ENCODE data around the gene GSN. TPM values are rescaled to one million over a fixed set of nuclear protein-coding genes. Genes with fewer than 3 reads are reported as not detected.

Gene GSN
- total RNA-seq, 3 donors from 2014 or later = 1,290 to 13,922 (median 1,437) TPM

GRCh38 chr9:121284733-121285451, 16.9 kb downstream of the GSN start:
- no peak for DNase-seq (ENCODE audit: low spot score in 2 of 2)

GRCh38 chr9:121285835-121286687, 18.1 kb downstream of the GSN start:
- Histone ChIP-seq H3K4me3 (peak overlapping the region in 2 of 3 donors; percentile 2 to 49), H3K4me1 (peaks cover 61 to 88% of the 10 kb centered on the region in 2 donors), H3K9me3 (no peaks in the 10 kb centered on the region), H3K27ac (peak overlapping the region; percentile 99), H3K36me3 (no peaks in the 10 kb centered on the region), H3K27me3 (no peaks in the 10 kb centered on the region)
- TF ChIP-seq POLR2AphosphoS5 (IDR thresholded peaks at IDR 0.05) = peak; percentile 16 to 86 (median 69)
- no peak for TF ChIP-seq POLR2A (IDR thresholded peaks at IDR 0.05)
- no peak for TF ChIP-seq CTCF (IDR thresholded peaks at IDR 0.05)
- intact Hi-C loops (cut with DNase I; ENCODE audit: low total_unique reads) = no loop called here
- DNase-seq (ENCODE audit: low spot score in 2 of 2) = peak in 1 of 2 donors; percentile 74

More at GRCh38 chr9:121284733-121285451, 16.9 kb downstream of the GSN start:
- H3K27ac ChIP-seq = peak overlapping the region; percentile 99
- H3K9me3 ChIP-seq = no peaks in the 10 kb centered on the region
- peaks cover 70 to 95% of the 10 kb centered on the region in 2 donors for H3K4me1 ChIP-seq
- H3K27me3 ChIP-seq = no peaks in the 10 kb centered on the region
- TF ChIP-seq POLR2A (IDR thresholded peaks at IDR 0.05) (no peak), POLR2AphosphoS5 (IDR thresholded peaks at IDR 0.05) (no peak), CTCF (IDR thresholded peaks at IDR 0.05) (no peak)
- intact Hi-C loops (cut with DNase I; ENCODE audit: low total_unique reads) = no loop called here
- no peak overlapping the region for H3K4me3 ChIP-seq
- no peaks in the 10 kb centered on the region for H3K36me3 ChIP-seq

GRCh38 chr9:121286688-121286972, 18.7 kb downstream of the GSN start:
- H3K4me1 ChIP-seq = peaks cover 55 to 83% of the 10 kb centered on the region in 2 donors

GRCh38 chr9:121286973-121287741, 19.2 kb downstream of the GSN start:
- DNase-seq (ENCODE audit: low spot score in 2 of 2) = peak; percentile 79 to 91
- Histone ChIP-seq H3K4me1 (peaks cover 50 to 77% of the 10 kb centered on the region in 2 donors), H3K9me3 (no peaks in the 10 kb centered on the region), H3K4me3 (peak overlapping the region; percentile 5 to 49 (median 15)), H3K36me3 (no peaks in the 10 kb centered on the region), H3K27me3 (no peaks in the 10 kb centered on the region), H3K27ac (peak overlapping the region; percentile 99)
- TF ChIP-seq POLR2AphosphoS5 (IDR thresholded peaks at IDR 0.05) (peak; percentile 68 to 94 (median 81)), CTCF (IDR thresholded peaks at IDR 0.05) (no peak), POLR2A (IDR thresholded peaks at IDR 0.05) (no peak)
- intact Hi-C loops (cut with DNase I; ENCODE audit: low total_unique reads) = no loop called here

More at GRCh38 chr9:121286688-121286972, 18.7 kb downstream of the GSN start:
- Histone ChIP-seq H3K27me3 (no peaks in the 10 kb centered on the region), H3K4me3 (peak overlapping the region in 2 of 3 donors; percentile 5 to 49), H3K9me3 (no peaks in the 10 kb centered on the region), H3K27ac (peak overlapping the region; percentile 99), H3K36me3 (no peaks in the 10 kb centered on the region)
- intact Hi-C loops (cut with DNase I; ENCODE audit: low total_unique reads) = no loop called here
- TF ChIP-seq CTCF (IDR thresholded peaks at IDR 0.05) = no peak
- TF ChIP-seq POLR2A (IDR thresholded peaks at IDR 0.05) = no peak
- peak in 1 of 3 donors; percentile 5 for TF ChIP-seq POLR2AphosphoS5 (IDR thresholded peaks at IDR 0.05)
- no peak for DNase-seq (ENCODE audit: low spot score in 2 of 2)

Data from breast epithelium (tissue), 4 donors.